HG03025 (cell line): ENCODE results near the gene RSPH9.

ENCODE experiments used
- ATAC-seq: cut with Tn5 transposase; IDR thresholded peaks from one replicate; pipeline ENCODE4 v1.9.1; 2021; ENCODE audit warnings: mild to moderate bottlenecking, moderate library complexity; ENCODE audit not compliant: unreplicated experiment, low FRiP score

RSPH9 gene, protein sequence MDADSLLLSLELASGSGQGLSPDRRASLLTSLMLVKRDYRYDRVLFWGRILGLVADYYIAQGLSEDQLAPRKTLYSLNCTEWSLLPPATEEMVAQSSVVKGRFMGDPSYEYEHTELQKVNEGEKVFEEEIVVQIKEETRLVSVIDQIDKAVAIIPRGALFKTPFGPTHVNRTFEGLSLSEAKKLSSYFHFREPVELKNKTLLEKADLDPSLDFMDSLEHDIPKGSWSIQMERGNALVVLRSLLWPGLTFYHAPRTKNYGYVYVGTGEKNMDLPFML

DNA sequence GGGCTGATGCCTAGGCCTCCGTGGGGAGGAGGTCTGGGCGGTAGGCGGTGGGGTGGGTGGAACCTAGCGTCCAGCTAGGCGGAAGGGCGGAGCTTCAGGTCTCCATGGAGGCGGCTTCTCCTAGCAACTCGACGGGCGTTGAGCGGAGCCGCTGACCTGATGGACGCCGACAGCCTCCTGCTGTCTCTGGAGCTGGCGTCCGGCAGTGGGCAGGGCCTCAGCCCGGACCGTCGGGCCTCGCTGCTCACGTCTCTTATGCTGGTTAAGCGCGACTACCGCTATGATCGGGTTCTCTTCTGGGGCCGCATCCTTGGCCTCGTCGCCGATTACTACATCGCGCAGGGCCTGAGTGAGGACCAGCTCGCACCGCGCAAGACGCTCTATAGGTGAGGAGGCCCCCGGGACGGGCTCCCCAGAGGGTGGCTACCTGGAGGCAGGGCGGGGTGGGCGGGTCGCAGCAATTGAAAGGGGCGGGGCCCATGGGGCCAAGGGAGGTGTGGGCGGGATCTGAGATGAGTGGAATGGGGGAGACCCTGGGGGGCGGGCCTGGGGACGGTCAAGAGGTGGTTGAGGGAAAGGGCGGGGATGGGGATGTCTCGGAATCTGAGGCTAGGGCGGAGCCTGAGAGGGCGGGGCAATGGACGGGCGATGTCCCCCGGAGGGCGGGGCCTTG lies at the start of gene RSPH9:
TSS of gene RSPH9 (plus strand) at position 97 of the 673 bp plus-strand sequence. CDS start at position 160, 63 bp downstream.
- ATAC-seq, result no peak

DNA sequence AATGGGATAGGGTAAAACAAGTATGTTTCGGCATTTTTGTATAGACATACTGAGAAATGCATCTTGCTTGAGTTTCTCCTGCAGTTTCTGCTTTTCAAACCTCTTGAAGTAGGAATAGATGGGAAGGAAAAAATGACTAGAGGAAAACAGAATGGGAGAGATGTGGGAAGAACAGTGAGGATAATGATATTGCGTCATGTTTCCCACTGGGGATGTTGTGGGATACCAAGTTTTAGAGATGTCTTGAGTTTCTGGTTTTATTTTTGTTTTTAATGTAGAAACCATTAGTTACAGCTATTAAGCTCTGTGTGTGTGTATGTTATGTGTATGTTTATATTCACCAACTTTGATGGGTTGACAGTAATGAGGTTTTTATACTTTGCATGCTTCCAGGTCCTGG lies 44.2 kb upstream of the RSPH9 start:
- ATAC-seq, result no peak

DNA sequence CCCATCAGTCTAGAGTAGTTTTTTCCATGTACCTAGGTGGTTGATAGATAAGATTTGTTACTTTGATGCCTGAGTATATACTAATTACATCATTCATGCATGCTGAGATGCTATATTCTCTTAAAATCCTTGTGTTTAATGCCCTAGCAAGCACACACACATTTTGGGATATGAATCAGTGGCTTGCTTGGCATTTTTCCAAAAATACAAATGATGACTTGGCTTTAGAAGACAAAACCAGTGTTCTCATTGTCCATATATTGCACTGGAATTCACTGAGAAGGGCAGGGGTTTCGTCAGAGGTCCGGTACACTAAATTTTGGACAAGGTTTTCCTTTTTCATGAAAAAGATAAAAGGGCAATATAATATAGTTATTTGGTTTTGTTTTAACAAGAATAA lies 40.7 kb upstream of the RSPH9 start:
- no peak for ATAC-seq

DNA sequence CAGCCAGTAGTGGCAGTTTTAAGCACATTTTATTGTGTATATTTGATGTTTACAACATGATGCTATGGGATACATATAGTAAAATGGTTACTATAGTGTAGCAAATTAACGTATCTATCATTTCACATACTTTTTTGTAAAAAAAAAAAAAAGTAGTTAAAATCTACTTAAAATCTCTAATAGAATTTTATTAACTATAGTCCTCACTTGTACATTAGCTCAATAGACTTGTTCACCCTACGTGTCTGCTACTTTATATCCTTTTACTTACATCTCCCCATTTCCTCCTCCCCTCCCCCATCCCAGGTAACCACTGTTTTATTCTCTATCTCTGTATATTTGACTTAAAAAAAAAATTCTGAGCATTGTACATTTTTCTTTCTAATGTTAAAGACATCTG lies 38.8 kb upstream of the RSPH9 start:
- no peak for ATAC-seq

DNA sequence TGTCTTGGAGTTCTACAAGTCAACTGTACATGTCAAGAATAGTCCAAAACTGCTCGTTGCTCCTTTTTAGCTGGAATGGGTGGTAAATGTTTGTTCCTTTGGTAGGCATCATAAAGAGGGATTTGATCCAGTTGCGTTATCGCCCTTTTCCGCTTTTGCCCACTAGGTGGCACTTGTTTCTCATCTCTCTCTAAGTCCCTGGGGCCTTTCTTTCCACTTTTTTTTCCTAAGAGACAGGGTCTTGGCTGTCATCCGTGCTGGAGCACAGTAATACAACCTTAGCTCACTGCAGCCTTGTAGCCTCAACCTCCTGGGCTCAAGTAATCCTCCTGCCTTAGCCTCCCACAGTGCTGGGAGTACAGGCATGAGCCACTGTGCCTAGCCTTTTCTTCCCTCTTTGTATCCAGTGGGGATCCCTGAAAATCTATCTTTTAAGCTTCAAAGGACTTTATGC lies 36.5 kb upstream of the RSPH9 start:
- ATAC-seq, result no peak

DNA sequence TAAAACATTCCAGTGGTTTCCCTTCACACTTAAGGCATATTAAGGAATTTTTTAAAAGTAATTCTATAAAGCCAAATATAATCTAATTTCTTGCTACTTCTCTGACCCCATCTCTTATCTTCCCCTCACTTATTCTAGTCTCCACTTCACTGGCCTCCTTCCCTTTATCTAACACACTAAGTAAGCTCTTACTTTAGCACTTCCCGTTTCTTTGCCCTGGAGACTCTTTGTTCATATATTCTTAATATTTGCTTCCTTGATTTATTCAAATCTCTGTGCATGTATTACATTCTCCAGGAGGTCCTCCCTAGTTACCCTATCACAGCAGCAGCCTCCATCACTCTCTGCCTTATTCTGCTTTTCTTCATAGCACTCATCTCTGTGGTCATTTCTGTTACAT lies 36.0 kb upstream of the RSPH9 start:
- no peak for ATAC-seq

DNA sequence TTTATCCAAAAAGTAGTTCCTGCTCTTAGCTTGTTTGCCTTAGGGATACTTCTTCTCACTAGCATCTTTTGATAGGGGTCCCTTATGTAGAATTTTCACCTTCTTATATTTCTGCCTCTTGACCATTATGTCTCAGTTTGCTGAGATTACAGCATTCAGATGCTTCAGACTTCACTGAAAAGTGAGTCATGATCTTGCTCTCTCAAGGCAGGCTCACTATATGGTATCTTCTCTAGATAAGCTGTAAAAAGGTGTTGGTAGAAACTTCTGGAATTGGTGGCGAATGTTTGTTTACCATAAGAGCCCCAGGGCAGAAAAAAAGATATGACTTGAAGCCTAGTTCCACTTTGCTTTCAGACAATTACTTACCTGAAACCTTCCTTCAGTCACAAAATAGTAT lies 35.4 kb upstream of the RSPH9 start:
- no peak for ATAC-seq

DNA sequence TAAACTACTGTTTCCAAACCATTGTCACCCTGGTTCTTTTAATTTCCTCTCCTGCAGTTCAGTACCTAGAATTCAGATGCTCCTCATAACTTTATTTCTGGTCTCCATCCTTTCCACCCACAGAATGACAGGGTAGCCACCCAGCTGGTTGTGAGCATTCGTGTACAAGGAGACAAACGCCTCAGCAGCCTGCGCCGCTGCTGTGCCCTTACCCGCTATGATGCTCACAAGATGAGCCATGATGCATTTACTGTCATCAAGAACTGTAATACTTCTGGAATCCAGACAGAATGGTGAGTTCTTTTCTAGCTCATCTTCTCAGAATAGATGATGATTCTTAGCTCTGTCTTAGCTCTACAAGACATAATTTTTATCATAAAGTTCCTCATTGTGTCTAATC lies 34.4 kb upstream of the RSPH9 start:
- no peak for ATAC-seq

DNA sequence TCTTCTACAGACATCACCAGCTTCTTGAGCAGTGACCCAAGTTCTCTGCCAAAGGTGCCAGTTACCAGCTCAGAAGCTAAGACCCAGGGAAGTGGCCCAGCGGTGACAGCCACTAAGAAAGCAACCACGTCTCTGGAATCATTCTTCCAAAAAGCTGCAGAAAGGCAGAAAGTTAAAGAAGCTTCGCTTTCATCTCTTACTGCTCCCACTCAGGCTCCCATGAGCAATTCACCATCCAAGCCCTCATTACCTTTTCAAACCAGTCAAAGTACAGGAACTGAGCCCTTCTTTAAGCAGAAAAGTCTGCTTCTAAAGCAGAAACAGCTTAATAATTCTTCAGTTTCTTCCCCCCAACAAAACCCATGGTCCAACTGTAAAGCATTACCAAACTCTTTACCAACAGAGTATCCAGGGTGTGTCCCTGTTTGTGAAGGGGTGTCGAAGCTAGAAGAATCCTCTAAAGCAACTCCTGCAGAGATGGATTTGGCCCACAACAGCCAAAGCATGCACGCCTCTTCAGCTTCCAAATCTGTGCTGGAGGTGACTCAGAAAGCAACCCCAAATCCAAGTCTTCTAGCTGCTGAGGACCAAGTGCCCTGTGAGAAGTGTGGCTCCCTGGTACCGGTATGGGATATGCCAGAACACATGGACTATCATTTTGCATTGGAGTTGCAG lies 31.0 kb upstream of the RSPH9 start:
- ATAC-seq, result no peak

DNA sequence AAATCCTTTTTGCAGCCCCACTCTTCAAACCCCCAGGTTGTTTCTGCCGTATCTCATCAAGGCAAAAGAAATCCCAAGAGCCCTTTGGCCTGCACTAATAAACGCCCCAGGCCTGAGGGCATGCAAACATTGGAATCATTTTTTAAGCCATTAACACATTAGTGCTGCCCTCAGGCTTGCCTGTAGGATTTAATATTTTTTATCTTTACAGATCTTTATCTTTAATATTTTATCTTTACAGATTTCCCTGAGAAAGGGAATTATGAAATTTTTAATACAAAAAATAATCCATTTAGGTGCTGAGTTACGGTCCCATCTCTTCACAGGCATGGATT lies 30.5 kb upstream of the RSPH9 start:
- ATAC-seq, result no peak

DNA sequence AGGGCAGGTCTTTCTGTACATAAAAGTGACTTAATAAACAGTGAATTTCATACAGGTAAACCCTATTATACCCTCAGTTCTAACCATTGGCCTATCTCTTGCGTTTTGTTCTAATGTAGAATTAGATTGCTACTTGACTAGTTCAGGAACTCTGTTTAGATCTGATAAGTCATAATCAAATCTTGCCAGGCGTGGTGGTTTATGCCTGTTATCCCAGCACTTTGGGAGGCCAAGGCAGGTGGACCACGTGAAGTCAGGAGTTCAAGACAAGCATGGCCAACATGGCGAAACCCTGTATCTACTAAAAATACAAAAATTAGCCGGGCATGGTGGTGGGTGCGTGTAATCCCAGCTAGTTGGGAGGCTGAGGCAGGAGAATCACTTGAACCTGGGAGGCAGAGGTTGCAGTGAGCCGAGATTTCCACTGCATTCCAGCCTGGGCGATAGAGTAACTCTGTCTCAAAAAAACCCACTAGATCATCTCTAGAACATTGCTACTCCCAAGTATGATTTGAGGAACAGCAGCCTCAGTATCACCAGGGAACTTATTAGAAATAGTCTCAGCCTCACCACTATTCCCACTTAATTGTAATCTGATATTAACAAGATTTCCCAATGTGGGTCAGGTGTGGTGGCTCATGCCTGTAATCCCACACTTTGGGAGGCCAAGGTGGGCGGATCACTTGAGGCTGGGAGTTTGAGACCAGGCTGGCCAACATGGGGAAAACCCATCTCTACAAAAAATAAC lies 27.9 kb upstream of the RSPH9 start:
- ATAC-seq, result no peak

DNA sequence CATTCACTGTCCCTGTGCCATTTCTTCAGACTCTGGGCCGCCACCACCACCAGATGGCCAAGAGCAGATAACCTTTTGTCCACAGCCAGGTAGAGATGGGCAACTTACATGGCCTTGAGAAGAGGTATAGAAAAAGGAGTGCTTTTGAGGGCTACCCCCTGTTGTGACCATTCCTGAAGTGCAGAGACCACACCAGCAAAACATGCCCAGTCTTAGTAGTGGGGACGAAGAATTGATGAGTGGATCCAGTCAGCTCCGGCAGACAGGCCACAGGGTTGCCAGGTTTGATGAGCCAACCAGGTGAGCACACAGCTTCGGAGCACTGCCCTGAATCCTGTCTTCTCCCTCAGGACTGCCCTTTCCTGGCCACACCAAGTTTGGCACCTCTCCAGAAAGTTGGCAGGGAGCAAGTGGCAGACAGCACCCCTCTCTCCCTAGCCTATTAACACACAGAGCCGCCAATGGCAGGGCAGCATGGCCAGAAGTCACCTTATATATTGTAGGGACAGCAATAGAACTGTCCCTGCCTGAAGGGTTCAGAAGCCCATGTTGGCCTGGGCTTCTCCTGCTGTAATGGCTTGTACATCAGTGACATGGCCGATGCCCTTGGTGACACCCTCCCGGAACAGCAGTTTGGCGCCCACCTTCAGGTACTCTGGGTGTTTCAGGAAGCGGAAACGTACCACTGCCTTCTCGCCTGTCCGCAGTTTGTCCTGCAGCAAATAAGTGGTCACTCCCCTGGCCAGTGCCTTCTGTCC lies 23.6 kb upstream of the RSPH9 start:
- no peak for ATAC-seq

DNA sequence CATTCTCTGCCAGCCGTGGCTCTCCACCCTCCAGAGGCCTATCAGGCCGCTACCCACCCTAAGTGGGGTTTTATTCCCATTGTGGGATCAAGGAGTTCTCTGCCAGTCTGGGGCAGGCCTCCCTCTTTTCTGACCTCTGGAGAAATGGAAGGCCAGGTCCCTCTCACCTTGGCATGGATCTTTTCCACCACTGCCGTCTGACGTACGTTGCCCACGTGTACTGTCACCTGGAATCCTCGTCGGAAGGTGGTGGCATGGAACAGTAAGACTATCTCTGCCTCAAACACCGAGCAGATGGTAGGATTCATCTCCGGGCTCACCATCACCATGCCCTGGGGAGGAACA lies 23.0 kb upstream of the RSPH9 start:
- ATAC-seq, result no peak

DNA sequence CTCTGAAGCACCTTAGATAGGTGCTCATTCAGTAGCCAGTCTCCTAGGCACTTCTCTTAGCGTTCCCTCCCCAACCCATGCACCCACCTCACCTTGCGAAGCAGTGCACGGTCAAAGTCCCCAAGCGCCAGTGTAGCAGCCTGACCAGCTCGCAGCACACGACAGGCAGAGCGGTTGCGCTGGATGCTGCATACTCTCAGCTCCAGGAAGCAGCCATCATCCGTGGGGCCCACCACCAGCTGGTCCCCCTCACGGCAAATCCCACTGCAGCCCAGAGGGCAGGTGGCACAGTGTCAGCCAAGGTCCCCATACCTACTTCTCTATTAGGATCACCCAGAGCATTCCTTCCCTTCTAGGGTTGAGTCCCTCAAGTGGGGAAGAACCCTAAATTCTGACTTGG lies 22.3 kb upstream of the RSPH9 start:
- ATAC-seq, result no peak

DNA sequence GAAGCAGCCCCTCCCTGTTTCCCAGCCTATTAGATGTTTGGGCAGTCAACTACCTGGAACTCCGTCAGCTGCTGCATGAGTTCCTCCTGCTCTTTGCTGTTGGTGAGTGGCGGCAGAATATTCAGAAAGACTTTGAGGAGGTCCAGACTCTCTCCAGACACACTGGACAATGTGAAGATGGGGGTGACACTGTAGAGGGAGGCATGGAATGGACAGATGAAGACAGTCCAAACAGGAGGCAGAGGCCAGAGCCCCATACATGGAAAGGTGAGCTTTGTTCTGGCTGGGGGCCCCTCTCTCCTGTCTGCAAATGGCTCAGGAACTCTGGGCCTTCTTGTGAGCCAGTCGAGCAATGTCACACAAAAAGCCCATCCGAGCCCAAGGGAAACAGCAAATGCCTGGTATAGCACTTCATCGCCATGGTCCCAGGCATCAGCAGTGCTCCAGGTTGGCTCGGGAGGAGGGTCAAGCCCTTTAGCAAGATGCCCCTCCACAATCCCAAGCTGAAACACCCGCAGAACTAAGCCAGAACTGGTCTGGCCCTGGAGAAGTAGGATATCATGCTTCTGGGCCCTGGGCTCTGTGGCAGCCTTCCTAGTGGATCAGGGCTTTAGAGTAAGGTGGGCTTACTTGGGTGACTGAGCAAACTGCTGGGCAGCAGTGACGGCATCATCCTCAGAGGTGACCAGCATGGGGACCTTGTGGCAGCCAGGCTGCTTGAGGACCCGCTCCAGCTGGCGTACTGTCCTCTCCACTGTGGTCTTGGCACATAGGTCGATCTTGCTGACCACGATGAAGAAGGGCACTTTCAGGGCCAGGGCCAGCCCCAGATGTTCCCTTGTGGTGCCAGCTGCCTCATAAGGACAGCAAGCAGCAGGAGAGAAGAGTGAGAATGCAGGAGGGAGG lies 20.7 kb upstream of the RSPH9 start:
- ATAC-seq, result no peak

DNA sequence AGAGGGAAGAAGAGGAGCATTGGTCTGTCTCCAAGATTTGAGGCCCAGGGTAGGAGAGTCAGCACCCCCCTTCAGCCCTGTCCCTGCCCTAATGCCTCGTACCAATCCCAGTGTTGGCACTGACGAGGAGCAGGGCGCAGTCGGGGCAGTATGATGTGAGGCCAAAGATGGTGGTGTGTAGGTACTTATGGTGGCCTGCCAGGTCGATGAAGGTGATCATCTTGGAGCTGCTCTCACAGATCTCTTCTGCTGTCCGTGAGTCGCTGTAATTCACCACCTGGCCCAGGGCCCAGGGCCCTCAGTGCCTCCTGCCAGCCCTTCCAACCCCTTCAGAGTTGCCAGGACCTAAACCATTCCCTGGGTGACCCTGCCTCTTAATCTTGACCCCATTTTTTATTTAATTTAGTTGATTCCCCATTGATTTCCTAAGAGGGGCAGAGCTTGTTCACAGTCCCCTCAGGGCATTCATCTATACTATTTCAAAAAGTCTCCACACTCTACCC lies 20.0 kb upstream of the RSPH9 start:
- no peak for ATAC-seq

DNA sequence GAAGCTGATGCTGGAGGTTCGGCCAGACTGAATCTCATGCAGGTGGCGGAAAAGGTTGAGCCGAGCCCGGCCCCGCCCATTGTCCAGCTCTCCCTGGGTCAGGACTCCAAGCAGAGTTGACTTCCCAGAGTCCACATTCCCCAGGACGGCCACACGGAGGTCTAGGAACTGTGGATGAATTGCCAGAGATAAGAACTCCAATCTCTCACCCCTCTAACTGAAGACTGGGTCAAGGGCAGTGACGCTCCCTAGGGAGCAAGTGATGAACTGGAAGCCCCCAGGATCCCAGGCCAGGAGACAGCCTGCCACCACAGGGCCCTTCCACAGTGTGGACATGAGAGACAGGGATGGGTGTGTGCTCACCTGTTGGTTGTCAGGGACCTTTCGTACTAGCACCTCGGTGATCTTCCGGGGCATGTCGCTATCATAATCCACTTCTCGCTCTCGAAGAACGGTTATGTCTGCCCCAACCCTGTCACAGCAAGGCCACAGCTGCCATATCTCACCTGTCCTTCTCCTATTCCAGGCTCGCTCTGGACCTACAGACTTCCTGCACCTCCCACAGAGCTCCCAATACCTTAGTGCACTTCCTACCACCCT lies 19.3 kb upstream of the RSPH9 start:
- no peak for ATAC-seq

DNA sequence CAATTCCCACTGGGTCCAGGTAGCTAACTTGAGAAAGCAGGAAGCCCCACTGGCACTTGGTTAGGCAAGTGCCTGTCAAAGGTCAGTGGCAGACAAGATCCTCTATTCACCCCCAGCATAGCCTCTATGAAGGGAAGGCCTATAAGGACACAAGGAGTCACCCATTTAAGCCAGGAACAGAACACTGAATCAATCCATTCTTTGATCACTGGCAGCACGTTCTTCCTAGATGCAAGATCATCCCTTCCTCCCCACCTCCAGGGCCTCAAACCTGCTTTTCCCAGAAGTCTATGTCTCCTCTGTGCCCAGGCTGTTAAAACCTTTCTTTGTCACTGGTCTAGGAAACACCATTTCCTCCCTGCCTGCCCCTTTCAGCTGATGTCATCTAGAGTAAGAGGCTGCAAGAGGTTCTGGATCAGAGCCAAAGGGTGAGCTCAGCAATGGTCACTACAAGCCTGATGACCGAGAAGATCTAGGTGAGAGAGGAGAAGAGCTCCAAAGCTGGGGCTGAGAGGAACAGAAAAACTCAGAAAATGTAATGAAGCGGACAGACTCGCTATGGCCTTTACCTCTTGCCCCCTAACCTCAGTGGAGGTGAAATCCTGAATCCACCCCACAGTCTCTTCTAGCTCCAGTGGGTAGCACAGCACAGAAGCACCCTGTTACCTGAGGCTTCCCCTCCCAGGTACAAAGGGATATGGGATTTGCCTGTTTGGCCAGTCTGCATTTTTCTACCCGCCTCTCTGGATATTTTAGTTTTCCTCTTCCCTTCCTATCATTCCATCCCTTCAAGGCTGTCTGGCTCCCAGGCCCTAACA lies 17.6 kb upstream of the RSPH9 start:
- no peak for ATAC-seq
